Muscle layer of duodenum (tissue), 2 donors: ENCODE measurements around the gene POLN.

Source experiments
- H3K27ac ChIP-seq: one replicate; pipeline ENCODE4 v1.7.0; 2013; ENCODE audit warnings: mild to moderate bottlenecking, low read length
- H3K27me3 ChIP-seq: one replicate; pipeline ENCODE4 v1.7.0; 2013; ENCODE audit warnings: low read depth, mild to moderate bottlenecking, control low read depth, low read length
- H3K36me3 ChIP-seq, 2 donors: one replicate each; pipeline ENCODE4 v1.7.0; 2013; ENCODE audit warnings: low read length in 2 of 2, control low read depth in 1 of 2, mild to moderate bottlenecking in 1 of 2; ENCODE audit not compliant: insufficient read depth in 2 of 2, control insufficient read depth in 1 of 2
- H3K4me1 ChIP-seq, 2 donors: one replicate each; pipeline ENCODE4 v1.7.0; 2013; ENCODE audit warnings: low read length in 2 of 2, mild to moderate bottlenecking in 2 of 2, control low read depth in 1 of 2, moderate library complexity in 1 of 2; ENCODE audit not compliant: insufficient read depth in 2 of 2, control insufficient read depth in 1 of 2
- H3K4me3 ChIP-seq, 2 donors: one replicate each; pipeline ENCODE4 v1.7.0; 2013; ENCODE audit warnings: low read length in 2 of 2, low read depth in 1 of 2, mild to moderate bottlenecking in 1 of 2
- H3K9me3 ChIP-seq, 2 donors: one replicate each; pipeline ENCODE4 v1.7.0; 2013; ENCODE audit warnings: low read length in 2 of 2, control low read depth in 1 of 2, mild to moderate bottlenecking in 1 of 2; ENCODE audit not compliant: control insufficient read depth in 1 of 2
- donor health status: healthy.

The POLN gene

DNA sequence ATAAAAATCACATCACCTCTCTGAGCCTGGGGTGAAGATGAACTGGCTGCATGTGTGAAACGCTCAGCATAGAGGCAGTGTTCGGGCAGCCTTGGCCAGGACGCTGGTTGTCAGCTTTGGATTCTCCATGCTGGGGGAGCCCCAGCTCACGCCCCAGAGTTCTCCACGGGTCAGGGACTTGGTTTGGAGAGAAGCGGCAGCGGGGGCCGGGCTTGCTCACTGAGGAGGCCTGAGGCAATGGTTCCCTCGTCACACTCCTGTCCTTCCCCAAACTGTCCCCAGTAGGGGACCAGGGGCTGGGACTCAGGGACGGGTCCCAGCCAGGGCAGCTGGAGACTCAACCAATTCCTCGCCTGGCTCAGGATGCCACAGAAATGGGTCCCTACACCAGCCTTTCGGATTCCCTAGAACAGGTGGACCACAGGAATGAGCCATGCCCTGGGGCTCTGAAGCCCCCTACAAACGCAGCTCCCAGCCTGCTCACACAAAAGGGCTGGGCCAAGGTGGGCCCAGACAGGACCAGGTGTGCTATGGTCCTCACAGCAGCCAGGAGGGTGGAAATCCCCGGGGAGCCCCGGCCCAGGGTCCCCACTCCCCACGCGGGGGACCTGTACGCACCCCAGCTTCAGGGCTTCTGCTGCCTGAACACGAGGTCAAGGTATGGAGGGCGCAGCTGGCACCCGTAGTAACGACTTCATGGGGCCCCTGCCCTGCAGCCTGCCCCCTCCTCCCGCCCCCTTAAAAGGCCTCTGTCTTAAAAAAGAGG, 18.6 kb upstream of the POLN start:
- no peaks in the 10 kb centered on the region for H3K36me3 ChIP-seq
- H3K27me3 ChIP-seq = no peaks in the 10 kb centered on the region
- no peaks in the 10 kb centered on the region for H3K9me3 ChIP-seq
- peaks cover 20 to 75% of the 10 kb centered on the region in 2 donors for H3K4me1 ChIP-seq
- peak overlapping the region; percentile 63 for H3K27ac ChIP-seq
- peak overlapping the region; percentile 63 to 89 for H3K4me3 ChIP-seq

DNA sequence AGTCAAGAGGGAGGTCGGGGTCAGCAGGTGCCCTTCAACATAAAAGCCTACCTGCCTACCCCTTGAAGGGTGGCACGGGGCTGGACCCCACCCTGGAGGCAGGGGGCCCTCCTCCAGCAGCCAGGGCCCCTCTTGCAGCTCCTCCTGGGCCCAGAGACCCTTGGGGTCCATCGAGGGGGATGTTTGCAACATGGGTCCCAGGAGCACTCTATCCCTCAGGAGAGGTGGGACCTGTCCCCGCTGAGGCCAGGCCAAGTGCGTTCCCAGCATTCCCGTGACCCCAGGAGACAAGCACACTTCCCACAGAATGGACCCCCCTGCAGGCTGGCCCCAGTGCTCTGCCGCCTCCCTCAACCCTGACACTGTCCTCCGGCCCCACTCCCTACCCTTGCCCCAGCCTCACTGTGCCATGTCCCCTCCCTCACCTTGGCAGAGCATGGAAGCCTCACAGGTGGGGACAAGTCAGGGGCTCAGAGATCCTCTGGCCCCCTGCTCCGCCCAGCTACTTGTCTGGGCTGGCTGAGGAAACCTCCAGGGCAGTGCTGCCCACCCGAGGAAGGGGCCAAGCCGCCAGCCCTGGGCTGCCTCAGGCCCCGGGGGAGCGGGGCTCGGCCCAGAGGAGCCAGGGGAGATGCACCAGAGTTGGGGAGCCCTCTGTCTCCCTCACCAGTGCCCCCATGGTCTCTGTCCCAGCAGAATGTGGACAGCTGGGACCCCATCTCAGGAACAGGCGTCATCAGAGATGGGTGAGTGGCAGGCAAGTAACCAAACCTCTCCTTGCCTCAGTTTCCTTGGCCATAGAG, 17.8 kb upstream of the POLN start:
- H3K27ac ChIP-seq = no peak overlapping the region
- H3K4me1 ChIP-seq = peaks cover 20 to 76% of the 10 kb centered on the region in 2 donors
- H3K9me3 ChIP-seq = no peaks in the 10 kb centered on the region
- no peaks in the 10 kb centered on the region for H3K27me3 ChIP-seq
- H3K36me3 ChIP-seq = peaks cover under 1 to 4% of the 10 kb centered on the region in 2 donors
- H3K4me3 ChIP-seq = peak overlapping the region; percentile 63 to 89

DNA sequence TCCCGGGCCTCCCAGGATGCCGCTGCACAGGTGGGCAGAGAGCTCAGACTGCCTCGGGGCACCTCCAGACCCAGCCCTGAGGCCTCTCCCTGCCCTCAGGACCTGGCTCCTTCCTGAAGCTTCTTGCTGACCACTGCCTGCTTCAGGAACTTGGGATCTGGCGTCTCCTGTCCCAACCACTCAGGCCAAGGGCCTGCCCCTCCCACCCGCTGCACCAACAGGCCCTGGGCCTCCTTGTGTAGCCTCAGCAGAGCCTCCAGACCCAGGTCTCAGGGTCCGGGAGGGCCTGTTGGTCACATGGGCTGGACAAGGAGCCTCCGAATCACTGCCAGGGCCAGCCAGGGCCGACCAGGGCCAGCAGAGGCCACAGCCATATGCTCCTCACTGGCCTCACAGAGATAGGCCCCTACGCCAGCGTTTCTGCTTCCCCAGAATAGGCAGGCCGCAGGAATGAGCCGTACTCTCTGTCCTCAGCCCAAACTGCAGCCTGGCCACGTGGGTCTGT, 17.2 kb upstream of the POLN start:
- Histone ChIP-seq H3K36me3 (peaks cover 3 to 11% of the 10 kb centered on the region in 2 donors), H3K4me3 (peak overlapping the region in 1 of 2 donors; percentile 89), H3K4me1 (peaks cover 20 to 73% of the 10 kb centered on the region in 2 donors), H3K27me3 (no peaks in the 10 kb centered on the region), H3K9me3 (no peaks in the 10 kb centered on the region), H3K27ac (no peak overlapping the region)

DNA sequence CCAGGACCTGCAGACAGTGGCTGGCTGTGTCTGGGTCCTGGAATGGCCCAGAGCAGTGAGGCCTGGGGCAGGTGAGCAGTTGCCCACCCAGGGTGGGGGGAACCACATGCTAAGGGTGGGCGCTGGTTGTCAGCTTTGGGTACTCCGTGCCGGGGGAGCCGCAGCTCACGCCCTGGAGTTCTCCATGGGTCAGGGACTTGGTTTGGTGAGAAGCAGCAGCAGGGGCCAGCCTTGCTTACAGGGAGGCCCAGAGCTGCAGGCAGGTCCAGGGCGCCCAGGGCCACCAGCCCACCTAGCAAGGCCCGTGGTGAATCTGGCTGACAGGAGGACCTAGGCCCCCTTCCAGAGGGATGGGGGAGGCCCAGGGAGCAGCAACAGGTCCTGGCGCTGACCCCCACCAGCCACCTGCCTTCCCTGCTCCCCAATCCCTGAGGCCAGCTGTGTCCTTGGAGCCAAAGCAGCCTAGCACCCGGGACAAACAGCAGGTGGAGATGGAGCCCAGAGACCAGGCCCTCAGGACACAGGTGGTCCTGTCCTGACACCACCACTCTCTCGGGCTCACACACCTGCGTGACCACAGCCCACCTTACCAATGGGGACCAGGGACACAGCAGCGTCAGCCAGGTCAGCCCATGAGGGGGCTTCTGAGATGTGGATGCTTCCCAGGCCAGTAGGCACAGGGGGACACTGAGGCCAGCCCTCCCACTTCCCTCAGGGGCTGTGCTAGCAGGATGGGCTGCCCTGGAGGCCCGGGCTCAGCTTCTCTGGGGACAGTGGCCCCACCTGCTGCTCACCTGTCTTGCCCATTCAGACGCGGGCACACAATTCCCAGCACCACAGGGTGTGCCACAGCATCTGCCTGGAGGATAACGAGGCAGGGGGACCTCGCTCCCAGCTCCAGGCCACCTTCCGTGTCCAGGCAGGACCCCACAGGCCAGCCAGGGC, 16.4 kb upstream of the POLN start:
- Histone ChIP-seq H3K27ac (peak overlapping the region; percentile 23), H3K4me1 (peaks cover 20 to 69% of the 10 kb centered on the region in 2 donors), H3K27me3 (no peaks in the 10 kb centered on the region), H3K4me3 (peak overlapping the region in 1 of 2 donors; percentile 89), H3K36me3 (peaks cover 9 to 14% of the 10 kb centered on the region in 2 donors), H3K9me3 (no peaks in the 10 kb centered on the region)

DNA sequence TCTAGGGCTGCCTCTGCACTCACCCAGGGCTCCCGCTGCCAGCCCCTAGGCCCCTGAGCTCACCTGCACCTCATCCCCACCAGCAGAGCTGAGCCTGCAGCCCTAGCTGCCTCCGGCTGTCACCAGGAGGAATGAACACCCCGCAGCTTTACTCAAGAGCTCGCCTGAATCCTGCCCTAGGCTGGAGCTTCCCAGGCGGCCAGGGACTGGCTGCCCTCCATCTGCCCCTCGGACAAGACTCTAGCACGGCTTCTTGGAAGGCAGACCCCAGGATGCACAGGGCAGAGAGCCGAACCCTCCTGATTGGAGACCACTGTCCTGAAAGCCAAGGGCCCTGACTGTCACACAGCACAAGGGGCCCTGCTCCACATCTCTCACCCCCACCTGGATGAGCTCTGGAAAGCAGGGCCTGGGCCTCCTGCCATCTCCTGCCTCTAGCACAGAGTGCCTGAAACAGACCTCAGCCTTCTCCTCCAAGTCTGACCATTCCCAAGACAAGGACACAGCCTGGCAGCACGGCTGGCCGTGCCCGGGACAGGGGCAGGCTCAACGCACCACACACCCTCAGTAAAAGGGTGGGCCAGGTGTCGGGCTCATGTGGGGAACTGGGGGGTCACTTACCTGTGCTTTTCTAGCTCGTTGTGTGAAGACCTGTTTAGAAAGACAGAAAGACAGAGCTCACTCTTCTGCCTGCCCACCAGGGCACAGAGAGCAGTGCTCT, 15.6 kb upstream of the POLN start:
- Histone ChIP-seq H3K4me3 (no peak overlapping the region), H3K4me1 (peaks cover 20 to 62% of the 10 kb centered on the region in 2 donors), H3K27ac (peak overlapping the region; percentile 23), H3K36me3 (peaks cover 17 to 19% of the 10 kb centered on the region in 2 donors), H3K9me3 (no peaks in the 10 kb centered on the region), H3K27me3 (no peaks in the 10 kb centered on the region)

DNA sequence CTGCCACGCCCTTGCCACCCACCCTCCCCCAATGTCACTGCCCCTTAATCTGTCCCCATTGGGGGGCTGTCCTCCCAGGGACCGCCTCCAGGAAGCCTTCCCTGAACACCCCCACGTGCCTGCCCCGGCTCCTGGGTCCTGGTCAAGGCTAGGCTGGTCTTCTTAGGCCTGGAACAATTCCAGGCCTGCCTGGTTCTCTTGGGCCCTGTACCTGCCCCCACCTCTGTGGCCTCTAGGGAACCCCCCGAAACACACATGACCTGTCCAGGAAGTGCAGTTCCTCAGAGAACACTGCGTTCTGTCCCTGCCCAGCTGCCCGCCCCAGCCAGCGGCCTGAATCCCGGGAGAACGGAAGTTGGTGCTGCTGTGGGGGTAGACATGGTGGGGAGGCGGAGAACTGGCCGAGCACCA, 14.9 kb upstream of the POLN start:
- H3K9me3 ChIP-seq = no peaks in the 10 kb centered on the region
- peaks cover 20 to 62% of the 10 kb centered on the region in 2 donors for H3K4me1 ChIP-seq
- peaks cover 19 to 24% of the 10 kb centered on the region in 2 donors for H3K36me3 ChIP-seq
- peak overlapping the region in 1 of 2 donors; percentile 51 for H3K4me3 ChIP-seq
- no peaks in the 10 kb centered on the region for H3K27me3 ChIP-seq
- H3K27ac ChIP-seq = peak overlapping the region; percentile 23

DNA sequence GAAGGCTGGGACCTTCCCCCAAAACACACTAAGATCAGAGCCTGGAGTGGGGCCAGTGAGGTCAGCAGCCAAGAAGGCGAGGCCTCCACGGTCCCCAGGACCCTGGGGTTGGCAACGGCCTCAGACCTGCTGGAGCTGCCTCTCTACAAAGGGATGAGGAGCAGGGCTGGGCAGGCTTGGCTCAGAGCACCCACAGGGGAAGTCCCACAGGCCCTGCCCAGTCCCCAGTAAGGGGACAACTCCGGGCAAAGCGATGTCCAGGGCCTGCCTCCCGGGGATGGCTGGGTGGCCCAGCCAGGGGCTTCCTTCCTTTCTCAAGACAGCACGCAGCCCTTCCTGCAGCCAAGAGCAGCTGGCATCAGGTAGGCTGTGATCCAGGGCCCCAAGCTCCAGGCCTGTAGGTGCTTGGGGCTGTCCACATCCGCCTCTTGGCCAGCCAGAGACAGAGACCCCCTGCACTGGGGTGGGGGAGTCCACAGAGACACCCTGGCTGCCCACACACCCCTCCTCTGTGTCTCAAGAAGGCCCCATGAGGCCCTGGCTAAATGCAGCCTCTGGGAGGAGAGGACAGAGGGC, 14.3 kb upstream of the POLN start:
- no peaks in the 10 kb centered on the region for H3K9me3 ChIP-seq
- peaks cover 20 to 62% of the 10 kb centered on the region in 2 donors for H3K4me1 ChIP-seq
- peaks cover 19 to 28% of the 10 kb centered on the region in 2 donors for H3K36me3 ChIP-seq
- H3K27me3 ChIP-seq = no peaks in the 10 kb centered on the region
- peak overlapping the region in 1 of 2 donors; percentile 51 for H3K4me3 ChIP-seq
- H3K27ac ChIP-seq = no peak overlapping the region

DNA sequence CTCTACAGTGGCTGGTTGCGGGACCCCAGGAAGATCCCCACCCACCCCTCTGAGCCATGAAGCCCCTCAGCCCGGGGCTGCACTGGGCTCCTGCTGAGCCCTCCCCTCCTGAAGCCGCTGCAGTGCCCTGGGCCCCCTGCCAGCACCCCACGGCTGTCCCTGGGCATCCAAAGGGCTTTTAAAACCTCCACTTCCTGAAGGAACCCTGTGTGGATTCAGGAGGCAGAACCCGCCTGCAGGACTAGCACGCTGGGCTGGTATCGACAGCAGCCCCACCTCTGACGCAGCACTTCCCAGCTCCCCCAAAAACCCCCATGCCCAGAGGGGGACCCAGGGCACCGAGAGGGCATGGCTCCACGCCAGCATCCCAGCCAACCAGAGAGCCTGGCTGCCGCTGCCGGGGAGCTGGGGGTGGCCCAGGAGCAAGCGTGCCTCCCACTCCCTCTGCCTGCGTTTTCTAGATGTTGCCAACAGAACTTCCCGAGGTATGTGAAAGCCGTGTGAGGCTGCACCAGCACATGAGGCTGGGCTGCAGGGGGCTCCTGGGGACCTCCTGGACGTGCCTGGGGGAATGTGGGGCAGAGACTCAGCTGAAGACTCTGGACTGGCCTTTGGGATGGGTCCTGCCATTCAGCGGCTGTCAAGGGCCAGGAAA, 13.7 kb upstream of the POLN start:
- Histone ChIP-seq H3K9me3 (no peaks in the 10 kb centered on the region), H3K27ac (no peak overlapping the region), H3K4me1 (peaks cover 20 to 57% of the 10 kb centered on the region in 2 donors), H3K4me3 (peak overlapping the region in 1 of 2 donors; percentile 51), H3K36me3 (peaks cover 22 to 34% of the 10 kb centered on the region in 2 donors), H3K27me3 (no peaks in the 10 kb centered on the region)

DNA sequence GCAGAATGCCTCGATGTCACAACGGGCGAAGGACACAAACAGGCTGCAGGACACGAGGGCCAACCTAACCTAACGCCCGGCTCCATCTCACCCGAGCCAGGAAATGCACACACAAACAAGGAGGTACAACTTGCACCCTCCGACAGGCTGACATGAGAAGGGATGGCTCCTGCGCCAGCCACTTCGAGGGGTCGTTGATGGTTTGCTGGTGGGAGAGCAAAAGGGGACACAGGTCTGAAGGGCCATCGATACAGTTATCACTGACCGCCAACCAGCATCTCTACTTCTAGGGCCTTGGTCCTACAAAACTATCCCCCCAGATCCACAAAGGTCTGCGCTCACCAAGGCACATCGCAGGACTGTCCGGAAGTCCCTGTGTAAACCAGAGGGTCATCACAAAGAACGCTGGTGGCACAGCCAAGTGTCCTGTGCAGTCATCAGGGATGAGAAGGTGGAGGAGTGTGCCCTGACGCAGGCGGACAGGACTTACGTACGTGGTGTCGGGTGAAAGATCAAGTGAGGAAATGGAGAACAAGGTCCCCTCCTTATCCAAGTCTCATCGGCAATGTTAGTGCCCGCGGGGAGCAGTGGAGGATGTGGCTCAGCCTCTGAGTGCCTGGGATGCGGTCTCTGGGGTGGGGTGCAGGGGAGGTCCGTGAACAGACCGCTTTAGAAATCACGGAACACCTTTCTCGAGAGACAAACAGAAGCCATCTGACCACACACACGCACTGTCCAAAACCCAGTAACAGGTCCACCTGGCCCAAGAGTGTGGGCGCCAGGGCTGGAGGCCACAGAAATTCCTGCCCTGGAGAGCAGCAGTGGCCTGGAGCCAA, 13.0 kb upstream of the POLN start:
- Histone ChIP-seq H3K9me3 (no peaks in the 10 kb centered on the region), H3K4me3 (peak overlapping the region in 1 of 2 donors; percentile 51), H3K4me1 (peaks cover 14 to 50% of the 10 kb centered on the region in 2 donors), H3K27ac (no peak overlapping the region), H3K36me3 (peaks cover 23 to 42% of the 10 kb centered on the region in 2 donors), H3K27me3 (no peaks in the 10 kb centered on the region)
